WTC11 (cell line): Measurements from ENCODE around the gene WNT9B.

Experiments used
- CTCF ChIP-seq: fragments of 200-600 bp; IDR thresholded peaks from 2 replicates; pipeline ENCODE4 v1.8.0; 2022; ENCODE audit warnings: antibody characterized with exemption
- KAT7 ChIP-seq: sonication (generic); formaldehyde crosslinking; IDR thresholded peaks from 2 replicates; pipeline ENCODE4 v1.8.1; 2023; ENCODE audit warnings: missing genetic modification reagents, mild to moderate bottlenecking, borderline replicate concordance
- ZNF121 ChIP-seq: sonication (generic); formaldehyde crosslinking; IDR thresholded peaks from 2 replicates; pipeline ENCODE4 v1.8.0; 2023; ENCODE audit warnings: missing genetic modification reagents
- ZNF671 ChIP-seq: fragments of 250-450 bp; sonication (Bioruptor Pico); IDR thresholded peaks from 2 replicates; pipeline ENCODE4 v1.8.0; 2021; ENCODE audit warnings: mild to moderate bottlenecking
- TF ChIP-seq, protein P1 (sequence below): sonication (generic); formaldehyde crosslinking; conservative IDR thresholded peaks from 2 replicates; pipeline ENCODE4 v1.8.1; 2023; ENCODE audit warnings: mild to moderate bottlenecking, low read depth, missing genetic modification reagents, moderate library complexity

- TF ChIP-seq CTCF (no peak), KAT7 (CRISPR knock-in tag) (no peak), ZNF671 (no peak), ZNF121 (CRISPR knock-in tag) (no peak)
- TF ChIP-seq, protein P1, sequence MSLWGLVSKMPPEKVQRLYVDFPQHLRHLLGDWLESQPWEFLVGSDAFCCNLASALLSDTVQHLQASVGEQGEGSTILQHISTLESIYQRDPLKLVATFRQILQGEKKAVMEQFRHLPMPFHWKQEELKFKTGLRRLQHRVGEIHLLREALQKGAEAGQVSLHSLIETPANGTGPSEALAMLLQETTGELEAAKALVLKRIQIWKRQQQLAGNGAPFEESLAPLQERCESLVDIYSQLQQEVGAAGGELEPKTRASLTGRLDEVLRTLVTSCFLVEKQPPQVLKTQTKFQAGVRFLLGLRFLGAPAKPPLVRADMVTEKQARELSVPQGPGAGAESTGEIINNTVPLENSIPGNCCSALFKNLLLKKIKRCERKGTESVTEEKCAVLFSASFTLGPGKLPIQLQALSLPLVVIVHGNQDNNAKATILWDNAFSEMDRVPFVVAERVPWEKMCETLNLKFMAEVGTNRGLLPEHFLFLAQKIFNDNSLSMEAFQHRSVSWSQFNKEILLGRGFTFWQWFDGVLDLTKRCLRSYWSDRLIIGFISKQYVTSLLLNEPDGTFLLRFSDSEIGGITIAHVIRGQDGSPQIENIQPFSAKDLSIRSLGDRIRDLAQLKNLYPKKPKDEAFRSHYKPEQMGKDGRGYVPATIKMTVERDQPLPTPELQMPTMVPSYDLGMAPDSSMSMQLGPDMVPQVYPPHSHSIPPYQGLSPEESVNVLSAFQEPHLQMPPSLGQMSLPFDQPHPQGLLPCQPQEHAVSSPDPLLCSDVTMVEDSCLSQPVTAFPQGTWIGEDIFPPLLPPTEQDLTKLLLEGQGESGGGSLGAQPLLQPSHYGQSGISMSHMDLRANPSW (CRISPR knock-in tag) = no peak
These were observed 23.5 kb downstream of the WNT9B start for GRCh38 chr17:46874906-46875305.
